Vein endothelial cell (primary cell): Measurements from ENCODE around the gene HCST. TPM values are rescaled to one million over a fixed set of nuclear protein-coding genes. Genes with fewer than 3 reads are reported as not detected.

Experiments used
- small RNA-seq: library from RNA; depleted of rRNA; stranded (forward); fragments of <200 nt; gene quantifications from one replicate; pipeline ENCODE3, GENCODE V24; 2012
- total RNA-seq: library from RNA; depleted of rRNA; stranded (reverse); fragments of >200 nt; gene quantifications from 2 replicates; pipeline ENCODE4 v1.2.3, GENCODE V29; 2012

Gene HCST, protein sequence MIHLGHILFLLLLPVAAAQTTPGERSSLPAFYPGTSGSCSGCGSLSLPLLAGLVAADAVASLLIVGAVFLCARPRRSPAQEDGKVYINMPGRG
- not detected in 2 replicates for total RNA-seq

DNA sequence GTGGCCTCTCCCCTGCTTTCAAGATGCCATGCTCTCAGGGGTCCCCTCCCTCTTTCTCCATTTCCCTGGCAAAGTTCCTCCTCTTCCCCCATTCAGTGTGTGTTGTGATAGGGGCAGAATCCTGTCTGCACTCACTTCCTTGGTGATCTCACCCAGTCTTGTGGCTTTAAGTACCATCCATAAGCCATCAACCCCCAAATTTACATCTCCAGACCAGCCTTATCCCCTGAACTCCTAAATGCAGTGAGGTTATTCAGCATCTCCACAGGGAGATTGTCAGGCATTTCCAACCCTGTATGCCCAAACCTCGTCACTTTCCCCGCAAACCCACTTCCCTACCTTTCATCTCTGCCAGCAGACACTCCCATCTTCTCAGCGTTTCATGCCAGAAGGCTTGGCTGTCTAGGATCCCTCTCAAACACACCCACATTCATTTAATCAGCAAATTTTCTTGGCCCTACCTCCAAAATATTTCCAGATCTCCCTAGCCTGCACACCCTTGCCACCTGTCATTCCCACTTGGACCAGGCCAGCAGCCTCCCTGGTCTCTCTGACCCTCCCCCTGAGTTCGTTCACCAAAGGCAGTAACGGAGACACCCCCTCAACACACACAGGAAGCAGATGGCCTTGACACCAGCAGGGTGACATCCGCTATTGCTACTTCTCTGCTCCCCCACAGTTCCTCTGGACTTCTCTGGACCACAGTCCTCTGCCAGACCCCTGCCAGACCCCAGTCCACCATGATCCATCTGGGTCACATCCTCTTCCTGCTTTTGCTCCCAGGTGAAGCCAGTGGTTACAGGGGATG lies at the start of gene HCST:
HCST (plus strand) TSS at position 676 of the 808 bp plus-strand sequence; CDS start at position 741, 65 bp downstream.

GRCh38 chr19:35856546-35857149 lies 45.7 kb upstream of the HCST start, which contains the start of gene KIRREL2:
TSS of gene KIRREL2 (plus strand) at chr19:35856911. CDS start at chr19:35857120, 209 bp downstream.

GRCh38 chr19:35868172-35868822 lies 34.0 kb upstream of the HCST start, which contains the start of gene APLP1:
TSS of gene APLP1 (plus strand) at chr19:35868574. CDS start at chr19:35868637, 63 bp downstream.

GRCh38 chr19:35908010-35908441 lies 5.7 kb downstream of the HCST start, which contains the start of gene TYROBP:
TSS of gene TYROBP (minus strand) at chr19:35908295. CDS start at chr19:35908228, 67 bp downstream.

DNA sequence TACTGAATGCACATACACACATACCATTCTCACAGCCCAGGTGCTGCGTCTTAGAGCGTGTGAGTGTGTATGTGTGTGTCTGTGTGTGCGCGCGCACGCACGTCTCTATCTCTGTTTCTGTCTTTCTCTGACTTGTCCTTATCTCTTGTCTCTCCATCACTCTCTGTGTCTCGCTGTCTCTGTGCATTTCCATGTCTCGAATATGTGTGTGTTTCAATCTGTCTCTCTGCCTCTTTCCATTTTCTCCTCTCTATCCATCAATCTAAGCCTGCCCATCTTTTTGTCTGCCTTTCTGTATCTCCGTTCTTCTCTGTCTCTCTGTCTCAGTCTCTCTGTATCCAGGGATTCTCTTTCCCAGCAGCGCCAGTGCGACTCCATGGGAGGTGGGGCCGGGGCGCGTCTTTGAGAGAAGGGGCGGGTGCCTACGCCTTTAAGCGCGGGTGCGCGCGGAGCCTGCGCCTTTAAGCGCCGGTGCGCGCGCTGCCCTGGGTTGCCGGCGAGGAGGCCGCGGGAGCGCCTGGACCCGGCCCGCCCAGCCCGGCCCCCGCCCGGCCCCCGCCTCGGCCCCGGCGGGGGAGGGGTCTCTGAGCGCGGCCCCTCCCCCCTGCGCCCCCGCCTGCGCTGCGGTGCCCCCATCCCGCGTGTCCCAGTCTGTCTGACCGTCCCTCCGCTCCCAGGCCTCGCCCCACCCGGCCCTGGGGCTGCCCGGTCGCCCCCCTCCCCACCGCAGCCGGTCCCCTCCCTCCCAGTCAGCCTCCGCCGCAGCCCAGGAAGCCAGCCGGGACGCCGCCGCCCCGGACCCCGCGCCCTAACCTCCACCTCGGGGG lies 33.8 kb downstream of the HCST start, which contains the start of gene LRFN3:
LRFN3 (plus strand) TSS at position 464 of the 827 bp plus-strand sequence. CDS start 3,052 bp downstream, outside the sequence.

Small RNAs within 50 kb of the gene (small RNA-seq; reads per million reads assigned to genes)
- gene RN7SL402P: not detected

Other genes starting within 250 kb of the HCST start
- not detected in 2 replicates for gene UPK1A, start 236.0 kb upstream of the HCST start, total RNA-seq
- not detected in 2 replicates for gene ZBTB32, start 198.0 kb upstream of the HCST start, total RNA-seq
- gene KMT2B, start 184.5 kb upstream of the HCST start, total RNA-seq: 8.5 and 9.4 TPM in 2 replicates
- gene IGFLR1, start 160.1 kb upstream of the HCST start, total RNA-seq: 0.76 and 0.98 TPM in 2 replicates
- gene U2AF1L4, start 157.1 kb upstream of the HCST start, total RNA-seq: 2.3 and 2.8 TPM in 2 replicates
- gene PSENEN, start 156.9 kb upstream of the HCST start, total RNA-seq: 14.8 and 15.7 TPM in 2 replicates
- gene LIN37, start 154.0 kb upstream of the HCST start, total RNA-seq: 12.1 and 16.7 TPM in 2 replicates
- 0.38 and 0.65 TPM in 2 replicates for gene HSPB6, start 145.5 kb upstream of the HCST start, total RNA-seq
- gene PROSER3, start 144.4 kb upstream of the HCST start, total RNA-seq: 7.2 and 7.3 TPM in 2 replicates
- 3.3 and 3.7 TPM in 2 replicates for gene ARHGAP33, start 127.0 kb upstream of the HCST start, total RNA-seq
- gene PRODH2, start 89.7 kb upstream of the HCST start, total RNA-seq: not detected in 2 replicates
- gene NPHS1, start 50.0 kb upstream of the HCST start, total RNA-seq: not detected in 2 replicates
- gene KIRREL2, start 45.6 kb upstream of the HCST start, total RNA-seq: not detected in 2 replicates
- 4.2 and 4.6 TPM in 2 replicates for gene APLP1, start 34.0 kb upstream of the HCST start, total RNA-seq
- 2.9 and 5.5 TPM in 2 replicates for gene NFKBID, start 2.0 kb upstream of the HCST start, total RNA-seq
- gene TYROBP, start 5.8 kb downstream of the HCST start, total RNA-seq: not detected in 2 replicates
- gene LRFN3, start 33.8 kb downstream of the HCST start, total RNA-seq: 9.6 and 11.1 TPM in 2 replicates
- 12.7 and 13.4 TPM in 2 replicates for gene SDHAF1, start 92.7 kb downstream of the HCST start, total RNA-seq
- gene SYNE4, start 106.3 kb downstream of the HCST start, total RNA-seq: 0.19 TPM in 1 of 2 replicates, not detected in the other
- 11.3 and 14.0 TPM in 2 replicates for gene ALKBH6, start 111.7 kb downstream of the HCST start, total RNA-seq
- 4.0 and 5.6 TPM in 2 replicates for gene CLIP3, start 130.3 kb downstream of the HCST start, total RNA-seq
- gene THAP8, start 151.8 kb downstream of the HCST start, total RNA-seq: 1.3 and 1.6 TPM in 2 replicates
- 5.2 and 6.5 TPM in 2 replicates for gene WDR62, start 152.4 kb downstream of the HCST start, total RNA-seq
- not detected in 2 replicates for gene OVOL3, start 208.6 kb downstream of the HCST start, total RNA-seq
- gene POLR2I, start 212.3 kb downstream of the HCST start, total RNA-seq: 26.5 and 37.2 TPM in 2 replicates
- gene TBCB, start 212.9 kb downstream of the HCST start, total RNA-seq: 136 and 145 TPM in 2 replicates
- gene CAPNS1, start 237.5 kb downstream of the HCST start, total RNA-seq: 405 and 525 TPM in 2 replicates
- gene COX7A1, start 249.9 kb downstream of the HCST start, total RNA-seq: 5.9 and 9.5 TPM in 2 replicates